Measurements from ENCODE around the gene STAC2.

Gene STAC2

DNA sequence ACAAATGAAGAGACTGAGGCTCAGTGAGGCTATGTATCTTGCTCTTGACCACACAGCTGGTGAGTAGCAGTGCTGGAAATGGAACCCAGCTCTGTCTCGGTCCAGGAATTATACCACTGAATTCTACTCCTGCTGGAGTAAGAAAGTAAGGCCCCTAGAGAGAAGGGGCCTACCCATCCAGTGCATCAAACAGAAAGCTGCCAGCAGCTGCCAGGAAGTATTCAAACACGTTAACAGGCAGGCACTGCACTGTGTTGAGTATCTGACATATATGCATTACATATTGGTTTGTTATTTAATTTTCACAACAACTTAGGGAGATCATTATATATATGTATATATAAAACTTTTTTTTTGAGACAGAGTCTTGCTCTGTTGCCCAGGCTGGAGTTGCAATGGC lies 63.8 kb downstream of the STAC2 start:
- TF ChIP-seq, protein P1, sequence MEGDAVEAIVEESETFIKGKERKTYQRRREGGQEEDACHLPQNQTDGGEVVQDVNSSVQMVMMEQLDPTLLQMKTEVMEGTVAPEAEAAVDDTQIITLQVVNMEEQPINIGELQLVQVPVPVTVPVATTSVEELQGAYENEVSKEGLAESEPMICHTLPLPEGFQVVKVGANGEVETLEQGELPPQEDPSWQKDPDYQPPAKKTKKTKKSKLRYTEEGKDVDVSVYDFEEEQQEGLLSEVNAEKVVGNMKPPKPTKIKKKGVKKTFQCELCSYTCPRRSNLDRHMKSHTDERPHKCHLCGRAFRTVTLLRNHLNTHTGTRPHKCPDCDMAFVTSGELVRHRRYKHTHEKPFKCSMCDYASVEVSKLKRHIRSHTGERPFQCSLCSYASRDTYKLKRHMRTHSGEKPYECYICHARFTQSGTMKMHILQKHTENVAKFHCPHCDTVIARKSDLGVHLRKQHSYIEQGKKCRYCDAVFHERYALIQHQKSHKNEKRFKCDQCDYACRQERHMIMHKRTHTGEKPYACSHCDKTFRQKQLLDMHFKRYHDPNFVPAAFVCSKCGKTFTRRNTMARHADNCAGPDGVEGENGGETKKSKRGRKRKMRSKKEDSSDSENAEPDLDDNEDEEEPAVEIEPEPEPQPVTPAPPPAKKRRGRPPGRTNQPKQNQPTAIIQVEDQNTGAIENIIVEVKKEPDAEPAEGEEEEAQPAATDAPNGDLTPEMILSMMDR (IDR thresholded peaks at IDR 0.05; ENCODE audit: low read depth, low read length): no peak
- H3K4me3 ChIP-seq (ENCODE audit: low read depth, low read length): no peak overlapping the region

All from WI38 (cell line).